Prostate gland (tissue), 2 donors: ENCODE results near the gene TMOD3. TPM values are rescaled to one million over a fixed set of nuclear protein-coding genes. Genes with fewer than 3 reads are reported as not detected.
"Not testable (repeated sequence)": the region's sequence is repeated elsewhere in the genome, so short reads cannot be mapped to it uniquely, and the experiment has no call there.

Experiments used
- DNase-seq: peaks from one replicate; pipeline ENCODE4 v3.0.0-alpha.2; 2019; ENCODE audit warnings: low spot score
- H3K27ac ChIP-seq, 2 donors: fragments of 200-600 bp; sonication (generic); 2 replicates each; pipeline ENCODE4 v1.5.1; 2017 to 2019
- H3K27me3 ChIP-seq: fragments of 200-600 bp; sonication (generic); replicated peaks from 2 replicates; pipeline ENCODE4 v1.5.1; 2019; ENCODE audit not compliant: insufficient read depth
- H3K36me3 ChIP-seq, 2 donors: fragments of 200-600 bp; sonication (generic); 1 replicate in 1 of 2; 2 replicates in 1 of 2; pipeline versions ENCODE4 v1.5.1 to v1.8.1; 2017 to 2019
- H3K4me1 ChIP-seq: fragments of 200-600 bp; sonication (generic); replicated peaks from 2 replicates; pipeline ENCODE4 v1.5.1; 2019
- H3K4me3 ChIP-seq, 2 donors: fragments of 200-600 bp; sonication (generic); 2 replicates each; pipeline ENCODE4 v1.5.1; 2017 to 2019
- H3K9me3 ChIP-seq: fragments of 200-600 bp; sonication (generic); 2 replicates; pipeline ENCODE4 v1.5.1; 2017
- CTCF ChIP-seq, 4 experiments: fragments of 200-600 bp in 2 of 4; fragments of 450-650 bp in 2 of 4; sonication (generic) in 2 of 4; IDR thresholded peaks; 1 replicate in 3 of 4; 2 replicates in 1 of 4; pipeline ENCODE4 v1.5.1; 2016 to 2019; ENCODE audit warnings: antibody characterized with exemption in 4 of 4, mild to moderate bottlenecking in 2 of 4, moderate library complexity in 2 of 4
- POLR2A ChIP-seq: fragments of 450-650 bp; IDR thresholded peaks from one replicate; pipeline ENCODE4 v1.6.1; 2016; ENCODE audit warnings: antibody characterized with exemption, mild to moderate bottlenecking
- POLR2AphosphoS5 ChIP-seq: sonication (generic); formaldehyde crosslinking; IDR thresholded peaks from one replicate; pipeline ENCODE4 v1.6.1; 2017; ENCODE audit warnings: antibody characterized with exemption
- WGBS: methylation state at CpG from one replicate; pipeline ENCODE4 v1.1.5; 2018; 5-methylcytosine and 5-hydroxymethylcytosine counted together
- intact Hi-C: fragments of 100-400 bp; cut with DNase I; formaldehyde crosslinking; loops from one replicate; pipeline ENCODE4 v1.14.2; 2022
- total RNA-seq, 2 donors: library from RNA; depleted of rRNA; stranded (reverse); fragments of >200 nt; gene quantifications; one replicate each; pipeline ENCODE4 v1.1.0, GENCODE V29; 2016

Gene TMOD3
- total RNA-seq, 2 donors from 2014 or later = 17.2 to 19.6 TPM

- TF ChIP-seq CTCF (IDR thresholded peaks at IDR 0.05) = no peak
- TF ChIP-seq POLR2AphosphoS5 = no peak
- TF ChIP-seq POLR2A = no peak
- no peaks in the 10 kb centered on the region for H3K36me3 ChIP-seq
- no peaks in the 10 kb centered on the region for H3K27me3 ChIP-seq
- H3K4me1 ChIP-seq = no peaks in the 10 kb centered on the region
- H3K27ac ChIP-seq = no peak overlapping the region
- no peaks in the 10 kb centered on the region for H3K9me3 ChIP-seq
- no peak overlapping the region for H3K4me3 ChIP-seq
- DNase-seq = no peak
- intact Hi-C loops = loop anchor here (5.0 kb wide), 1 partner anchor 258 kb away; no protein-coding TSS in a partner anchor
Measured at GRCh38 chr15:51884517-51885236, 55.2 kb downstream of the TMOD3 start.

GRCh38 chr15:51885758-51886157 lies 56.3 kb downstream of the TMOD3 start:
- H3K4me1 ChIP-seq, H3K36me3 ChIP-seq, H3K27me3 ChIP-seq, H3K27ac ChIP-seq, DNase-seq, H3K9me3 ChIP-seq, H3K4me3 ChIP-seq: not testable (repeated sequence)
- intact Hi-C loops = loop anchor here (5.0 kb wide), 1 partner anchor 257 kb away; no protein-coding TSS in a partner anchor
- WGBS = 91% methylated on average over 29 of the region's 32 CpGs

GRCh38 chr15:51887887-51888592 lies 58.6 kb downstream of the TMOD3 start:
- no peaks in the 10 kb centered on the region for H3K4me1 ChIP-seq
- no peak overlapping the region for H3K27ac ChIP-seq
- no peak overlapping the region for H3K4me3 ChIP-seq
- DNase-seq = no peak
- no peaks in the 10 kb centered on the region for H3K9me3 ChIP-seq
- no peaks in the 10 kb centered on the region for H3K27me3 ChIP-seq
- TF ChIP-seq POLR2AphosphoS5 (no peak), CTCF (IDR thresholded peaks at IDR 0.05) (no peak), POLR2A (no peak)
- H3K36me3 ChIP-seq = no peaks in the 10 kb centered on the region
- intact Hi-C loops = loop anchor here (5.0 kb wide), 1 partner anchor 254 kb away; no protein-coding TSS in a partner anchor
- WGBS = 82% methylated on average over 9 of the region's 9 CpGs

- TF ChIP-seq CTCF (IDR thresholded peaks at IDR 0.05) (peak in 3 of 4 experiments; percentile 55 to 71 (median 63)), POLR2AphosphoS5 (no peak)
- WGBS = 34% methylated on average over 2 of the region's 2 CpGs
- no peaks in the 10 kb centered on the region for H3K27me3 ChIP-seq
Measured at GRCh38 chr15:51888593-51889195, 59.2 kb downstream of the TMOD3 start.

GRCh38 chr15:51889486-51889885 lies 60.0 kb downstream of the TMOD3 start:
- intact Hi-C loops = loop anchor here (5.0 kb wide), 1 partner anchor 253 kb away; no protein-coding TSS in a partner anchor
- TF ChIP-seq POLR2AphosphoS5 = no peak
- TF ChIP-seq POLR2A = no peak
- no peak for TF ChIP-seq CTCF (IDR thresholded peaks at IDR 0.05)
- Histone ChIP-seq H3K9me3 (no peaks in the 10 kb centered on the region), H3K27me3 (no peaks in the 10 kb centered on the region), H3K27ac (no peak overlapping the region), H3K36me3 (no peaks in the 10 kb centered on the region), H3K4me1 (no peaks in the 10 kb centered on the region), H3K4me3 (no peak overlapping the region)
- no peak for DNase-seq
- WGBS = 92% methylated on average over 2 of the region's 2 CpGs

More at GRCh38 chr15:51888593-51889195, 59.2 kb downstream of the TMOD3 start:
- no peak for DNase-seq
- H3K9me3 ChIP-seq = no peaks in the 10 kb centered on the region
- H3K27ac ChIP-seq = no peak overlapping the region
- H3K36me3 ChIP-seq = no peaks in the 10 kb centered on the region
- H3K4me3 ChIP-seq = no peak overlapping the region
- H3K4me1 ChIP-seq = no peaks in the 10 kb centered on the region
- intact Hi-C loops = loop anchor here (5.0 kb wide), 1 partner anchor 254 kb away; no protein-coding TSS in a partner anchor
